C1 segment of cervical spinal cord (tissue), 14 donors: ENCODE data around the gene PLEKHO2.

Source experiments
- DNase-seq, 14 donors: peaks; one replicate each; lab custom pipeline; 2025; lab: John Stamatoyannopoulos, UW

PLEKHO2 gene

GRCh38 chr15:64912379-64913325 is 70.9 kb downstream of the PLEKHO2 start:
- peak in 1 of 14 donors; percentile 23 for DNase-seq

GRCh38 chr15:64915518-64916227 is 74.0 kb downstream of the PLEKHO2 start:
- no peak for DNase-seq

- no peak for DNase-seq
Observed at GRCh38 chr15:64916365-64916764, 74.7 kb downstream of the PLEKHO2 start.

GRCh38 chr15:64917211-64917610 is 75.5 kb downstream of the PLEKHO2 start:
- no peak for DNase-seq
